ENCODE data around the gene LNX1. TPM values are rescaled to one million over a fixed set of nuclear protein-coding genes. Genes with fewer than 3 reads are reported as not detected.

Gene LNX1
- total and polyA plus RNA-seq, 2 of the 13 experiments (the other 11 are each of a cell fraction or from before 2014, with no cell fraction given) = 0.49 TPM

- no peak for DNase-seq (ENCODE audit: low spot score)
- no TSS peak for BruUV-seq (replicated peaks)
- Histone ChIP-seq H3K79me2 (ENCODE audit: insufficient read depth, low read length) (no peaks in the 10 kb centered on the region), H4K20me1 (ENCODE audit: insufficient read depth, low read length) (no peaks in the 10 kb centered on the region), H3K27ac (ENCODE audit: extremely low read length, insufficient read depth, low read length) (no peak overlapping the region), H3K36me3 (replicated peaks in 1 of 2; ENCODE audit: control insufficient read depth in 1 of 2, insufficient read depth in 2 of 2, low read length in 2 of 2) (no peaks in the 10 kb centered on the region), H3K9me3 (ENCODE audit: low read length) (no peaks in the 10 kb centered on the region), H3K4me2 (ENCODE audit: low read depth, low read length) (no peak overlapping the region), H2AFZ (ENCODE audit: low read length) (no peak overlapping the region), H3K27me3 (ENCODE audit: control insufficient read depth in 1 of 2, insufficient read depth in 2 of 2, low read length in 2 of 2) (0 out of 5 replicates have a peak, but pooled peaks cover 0 to 4% of the 10 kb centered on the region in 2 experiments), H3K4me1 (ENCODE audit: insufficient read depth, low read length) (peaks cover 15% of the 10 kb centered on the region), H3K9ac (ENCODE audit: insufficient read depth, low read depth, low read length) (no peak overlapping the region), H3K4me3 (replicated peaks in 1 of 3; ENCODE audit: insufficient read depth in 1 of 3, low read depth in 2 of 3, low read length in 3 of 3) (no peak overlapping the region)
- WGBS (ENCODE audit: low lambda C conversion rate) = 11% methylated on average over 3 of the region's 3 CpGs
- no peak for FAIRE-seq
- in situ Hi-C loops (cut with HindIII; ENCODE audit: extremely low pct_ligation_motif_present, low pct_unique_long_range_greater_than_20kb) = no loop called here
- no peak for ATAC-seq
- TF ChIP-seq BATF2 (CRISPR knock-in tag; IDR thresholded peaks at IDR 0.05) (no peak), STAT5B (CRISPR knock-in tag; IDR thresholded peaks at IDR 0.05) (no peak), AKAP8 (CRISPR knock-in tag; IDR thresholded peaks at IDR 0.05) (no peak), ZNF12 (CRISPR knock-in tag; IDR thresholded peaks at IDR 0.05) (no peak), NFATC3 (CRISPR knock-in tag; IDR thresholded peaks at IDR 0.05) (no peak), ZNF703 (CRISPR knock-in tag; IDR thresholded peaks at IDR 0.05; ENCODE audit: borderline replicate concordance) (no peak), TFDP1 (CRISPR knock-in tag; IDR thresholded peaks at IDR 0.05; ENCODE audit: borderline replicate concordance) (no peak), ZKSCAN1 (IDR thresholded peaks at IDR 0.05; ENCODE audit: low read length) (no peak), ZBTB4 (CRISPR knock-in tag; IDR thresholded peaks at IDR 0.05; ENCODE audit: borderline replicate concordance) (no peak), MLLT10 (CRISPR knock-in tag; IDR thresholded peaks at IDR 0.05) (no peak), SNAPC5 (CRISPR knock-in tag; IDR thresholded peaks at IDR 0.05; ENCODE audit: borderline replicate concordance) (no peak), BRCA1 (CRISPR knock-in tag; IDR thresholded peaks at IDR 0.05) (no peak)
- CTCF ChIA-PET (ENCODE audit: low intra/inter-chr PET ratio, low total read pairs) = no interaction called here
- intact Hi-C loops (cut with micrococcal nuclease; ENCODE audit: unreplicated experiment) = no loop called here
- POLR2A ChIA-PET = no interaction called here
Observed at GRCh38 chr4:53512608-53513007, 78.7 kb downstream of the LNX1 start.

Data from HepG2 (cell line).